GM18519 (cell line): ENCODE data around the gene ANKRD31.
"Not testable (repeated sequence)": the region's sequence is repeated elsewhere in the genome, so short reads cannot be mapped to it uniquely, and the experiment has no call there.

Source experiments
- ATAC-seq: cut with Tn5 transposase; IDR thresholded peaks from one replicate; pipeline ENCODE4 v1.9.1; 2021; ENCODE audit warnings: mild to moderate bottlenecking, moderate library complexity; ENCODE audit not compliant: unreplicated experiment, low FRiP score

ANKRD31 gene

GRCh38 chr5:75152860-75153259 is 83.8 kb downstream of the ANKRD31 start:
- ATAC-seq = no peak

GRCh38 chr5:75148051-75148450 is 88.6 kb downstream of the ANKRD31 start:
- ATAC-seq = no peak

- ATAC-seq = no peak
These were observed 94.0 kb downstream of the ANKRD31 start for GRCh38 chr5:75142566-75143136.

- ATAC-seq = no peak
These were observed 96.4 kb downstream of the ANKRD31 start for GRCh38 chr5:75140277-75140676.

GRCh38 chr5:75138689-75139088 is 98.0 kb downstream of the ANKRD31 start:
- ATAC-seq = no peak

- ATAC-seq = no peak
These were observed 105.8 kb downstream of the ANKRD31 start for GRCh38 chr5:75130818-75131349.

- no peak for ATAC-seq
These were observed 119.8 kb downstream of the ANKRD31 start for GRCh38 chr5:75116856-75117255.

- not testable (repeated sequence) for ATAC-seq
These were observed 122.4 kb downstream of the ANKRD31 start for GRCh38 chr5:75114311-75114710.

GRCh38 chr5:75113354-75114113 is 123.1 kb downstream of the ANKRD31 start:
- ATAC-seq = no peak

- no peak for ATAC-seq
These were observed 127.6 kb downstream of the ANKRD31 start for GRCh38 chr5:75108931-75109596.

GRCh38 chr5:75108515-75108914 is 128.2 kb downstream of the ANKRD31 start:
- no peak for ATAC-seq

- not testable (repeated sequence) for ATAC-seq
These were observed 140.7 kb downstream of the ANKRD31 start for GRCh38 chr5:75095956-75096355.

- ATAC-seq = no peak
These were observed 145.1 kb downstream of the ANKRD31 start for GRCh38 chr5:75091597-75091996.

GRCh38 chr5:75089662-75090061 is 147.0 kb downstream of the ANKRD31 start:
- no peak for ATAC-seq

- no peak for ATAC-seq
These were observed 147.5 kb downstream of the ANKRD31 start for GRCh38 chr5:75089137-75089536.

GRCh38 chr5:75088648-75089047 is 148.0 kb downstream of the ANKRD31 start:
- no peak for ATAC-seq

- no peak for ATAC-seq
These were observed 155.2 kb downstream of the ANKRD31 start for GRCh38 chr5:75081510-75081909.

- ATAC-seq = not testable (repeated sequence)
These were observed 157.3 kb downstream of the ANKRD31 start for GRCh38 chr5:75079346-75079745.

- no peak for ATAC-seq
These were observed 158.7 kb downstream of the ANKRD31 start for GRCh38 chr5:75078027-75078426.

- no peak for ATAC-seq
These were observed 164.6 kb downstream of the ANKRD31 start for GRCh38 chr5:75072061-75072460.

GRCh38 chr5:75071100-75071499 is 165.6 kb downstream of the ANKRD31 start:
- ATAC-seq = no peak
